Parathyroid adenoma (tissue), 2 donors: Measurements from ENCODE around the gene ST7.
"Not testable (repeated sequence)": the region's sequence is repeated elsewhere in the genome, so short reads cannot be mapped to it uniquely, and the experiment has no call there.

Experiments used
- H2AFZ ChIP-seq: fragments of 300-600 bp; sonication (generic); one replicate; pipeline ENCODE4 v1.7.0; 2017; ENCODE audit warnings: antibody characterized with exemption, mild to moderate bottlenecking
- H3K27ac ChIP-seq: fragments of 300-600 bp; sonication (generic); one replicate; pipeline ENCODE4 v1.7.0; 2017
- H3K27me3 ChIP-seq: fragments of 300-600 bp; sonication (generic); one replicate; pipeline ENCODE4 v1.7.0; 2017; ENCODE audit warnings: low read length; ENCODE audit not compliant: control insufficient read depth, insufficient read depth
- H3K36me3 ChIP-seq: fragments of 300-600 bp; sonication (generic); one replicate; pipeline ENCODE4 v1.7.0; 2017; ENCODE audit warnings: low read length; ENCODE audit not compliant: control insufficient read depth, insufficient read depth
- H3K4me1 ChIP-seq: fragments of 300-600 bp; sonication (generic); one replicate; pipeline ENCODE4 v1.7.0; 2017; ENCODE audit warnings: control low read depth
- H3K4me2 ChIP-seq: fragments of 300-600 bp; sonication (generic); one replicate; pipeline ENCODE4 v1.7.0; 2017; ENCODE audit warnings: low read length
- H3K4me3 ChIP-seq: fragments of 300-600 bp; sonication (generic); one replicate; pipeline ENCODE4 v1.7.0; 2017; ENCODE audit warnings: low read depth, low read length
- H3K79me2 ChIP-seq: fragments of 300-600 bp; sonication (generic); one replicate; pipeline ENCODE4 v1.7.0; 2017; ENCODE audit warnings: control low read depth
- H3K9ac ChIP-seq: fragments of 300-600 bp; sonication (generic); one replicate; pipeline ENCODE4 v1.7.0; 2017; ENCODE audit warnings: mild to moderate bottlenecking
- H3K9me3 ChIP-seq: fragments of 300-600 bp; sonication (generic); one replicate; pipeline ENCODE4 v1.7.0; 2017; ENCODE audit warnings: low read length; ENCODE audit not compliant: control insufficient read depth
- TF ChIP-seq, protein P1 (sequence below): fragments of 300-600 bp; sonication (generic); IDR thresholded peaks from one replicate; pipeline ENCODE4 v1.7.0; 2017; ENCODE audit warnings: antibody characterized with exemption, mild to moderate bottlenecking
- donor health status: primary hyperparathyroidism.

Gene ST7

DNA sequence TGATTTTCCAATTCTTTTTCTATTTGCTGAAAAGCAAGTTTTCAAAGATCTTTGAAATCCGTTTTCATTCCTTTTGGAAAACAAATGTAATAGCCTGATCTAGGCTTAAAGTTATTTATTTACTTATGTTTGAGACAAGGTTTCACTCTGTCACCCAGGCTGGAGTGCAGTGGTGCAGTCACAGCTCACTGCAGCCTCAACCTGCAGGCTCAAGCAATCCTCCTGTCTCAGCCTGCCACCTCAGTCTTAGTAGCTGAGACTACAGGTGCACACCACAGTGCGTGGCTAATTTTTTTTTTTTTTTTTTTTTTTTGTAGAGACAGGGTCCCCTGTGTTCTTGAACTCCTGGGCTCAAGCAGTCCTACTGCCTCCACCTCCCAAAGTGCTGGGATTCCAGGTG lies 4.6 kb downstream of the ST7 start:
- Histone ChIP-seq H3K36me3 (no peaks in the 10 kb centered on the region), H3K4me3 (no peak overlapping the region), H3K4me1 (peaks cover 3% of the 10 kb centered on the region), H2AFZ (no peak overlapping the region), H3K79me2 (peaks cover 15% of the 10 kb centered on the region), H3K27me3 (no peaks in the 10 kb centered on the region), H3K27ac (no peak overlapping the region), H3K9me3 (no peaks in the 10 kb centered on the region), H3K4me2 (no peak overlapping the region), H3K9ac (no peak overlapping the region)
- TF ChIP-seq, protein P1, sequence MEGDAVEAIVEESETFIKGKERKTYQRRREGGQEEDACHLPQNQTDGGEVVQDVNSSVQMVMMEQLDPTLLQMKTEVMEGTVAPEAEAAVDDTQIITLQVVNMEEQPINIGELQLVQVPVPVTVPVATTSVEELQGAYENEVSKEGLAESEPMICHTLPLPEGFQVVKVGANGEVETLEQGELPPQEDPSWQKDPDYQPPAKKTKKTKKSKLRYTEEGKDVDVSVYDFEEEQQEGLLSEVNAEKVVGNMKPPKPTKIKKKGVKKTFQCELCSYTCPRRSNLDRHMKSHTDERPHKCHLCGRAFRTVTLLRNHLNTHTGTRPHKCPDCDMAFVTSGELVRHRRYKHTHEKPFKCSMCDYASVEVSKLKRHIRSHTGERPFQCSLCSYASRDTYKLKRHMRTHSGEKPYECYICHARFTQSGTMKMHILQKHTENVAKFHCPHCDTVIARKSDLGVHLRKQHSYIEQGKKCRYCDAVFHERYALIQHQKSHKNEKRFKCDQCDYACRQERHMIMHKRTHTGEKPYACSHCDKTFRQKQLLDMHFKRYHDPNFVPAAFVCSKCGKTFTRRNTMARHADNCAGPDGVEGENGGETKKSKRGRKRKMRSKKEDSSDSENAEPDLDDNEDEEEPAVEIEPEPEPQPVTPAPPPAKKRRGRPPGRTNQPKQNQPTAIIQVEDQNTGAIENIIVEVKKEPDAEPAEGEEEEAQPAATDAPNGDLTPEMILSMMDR, result no peak

DNA sequence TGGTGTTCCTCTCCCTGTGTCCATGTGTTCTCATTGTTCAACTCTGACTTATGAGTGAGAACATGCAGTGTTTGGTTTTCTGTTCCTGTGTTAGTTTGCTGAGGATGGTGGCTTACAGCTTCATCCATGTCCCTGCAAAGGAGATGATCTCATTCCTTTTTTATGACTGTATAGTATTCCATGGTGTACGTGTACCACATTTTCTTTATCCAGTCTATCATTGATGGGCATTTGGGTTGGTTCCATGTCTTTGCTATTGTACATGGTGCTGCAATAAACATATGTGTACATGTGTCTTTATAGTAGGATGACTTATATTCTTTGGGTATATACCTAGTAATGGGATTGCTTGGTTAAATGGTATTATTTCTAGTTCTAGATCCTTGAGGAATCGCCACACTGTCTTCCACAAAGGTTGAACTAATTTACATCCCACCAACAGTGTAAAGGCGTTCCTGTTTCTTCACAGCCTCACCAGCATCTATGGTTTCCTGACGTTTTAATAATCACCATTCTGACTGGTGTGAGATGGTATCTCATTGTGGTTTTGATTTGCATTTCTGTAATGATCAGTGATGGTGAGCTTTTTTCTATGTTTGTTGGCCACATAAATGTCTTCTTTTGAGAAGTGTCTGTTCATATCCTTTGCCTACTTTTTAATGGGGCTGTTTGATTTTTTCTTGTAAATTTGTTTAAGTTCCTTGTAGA lies 8.8 kb downstream of the ST7 start:
- H3K36me3 ChIP-seq, H3K4me2 ChIP-seq, H3K9ac ChIP-seq, H3K4me1 ChIP-seq, H3K27ac ChIP-seq, H2AFZ ChIP-seq, H3K27me3 ChIP-seq, H3K9me3 ChIP-seq, H3K4me3 ChIP-seq: not testable (repeated sequence)
- H3K79me2 ChIP-seq, result peaks cover 15% of the 10 kb centered on the region

DNA sequence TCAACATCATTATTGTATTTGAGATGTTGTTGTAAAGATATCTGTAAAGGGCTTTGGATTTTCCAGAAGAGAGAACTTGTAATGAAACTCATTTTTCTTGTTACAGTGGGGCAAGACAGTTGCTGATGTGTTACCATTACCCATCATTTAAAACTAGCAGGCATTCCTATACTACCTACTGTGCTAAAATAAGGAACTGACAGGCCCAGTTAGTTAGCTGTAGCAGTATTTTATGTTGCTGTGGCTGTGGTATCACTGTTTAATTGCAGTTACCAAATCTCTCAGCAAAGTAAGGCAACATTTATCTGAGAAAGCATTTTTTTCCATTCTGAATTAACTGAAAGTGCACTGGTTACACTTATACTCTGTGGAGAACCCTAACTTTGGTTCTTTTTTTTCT lies 9.9 kb downstream of the ST7 start:
- Histone ChIP-seq H3K4me1 (no peaks in the 10 kb centered on the region), H3K4me3 (no peak overlapping the region), H3K79me2 (peaks cover 21% of the 10 kb centered on the region), H3K9ac (no peak overlapping the region), H2AFZ (no peak overlapping the region), H3K36me3 (no peaks in the 10 kb centered on the region), H3K4me2 (no peak overlapping the region), H3K27me3 (no peaks in the 10 kb centered on the region), H3K27ac (no peak overlapping the region), H3K9me3 (no peaks in the 10 kb centered on the region)
- TF ChIP-seq, protein P1, result no peak

DNA sequence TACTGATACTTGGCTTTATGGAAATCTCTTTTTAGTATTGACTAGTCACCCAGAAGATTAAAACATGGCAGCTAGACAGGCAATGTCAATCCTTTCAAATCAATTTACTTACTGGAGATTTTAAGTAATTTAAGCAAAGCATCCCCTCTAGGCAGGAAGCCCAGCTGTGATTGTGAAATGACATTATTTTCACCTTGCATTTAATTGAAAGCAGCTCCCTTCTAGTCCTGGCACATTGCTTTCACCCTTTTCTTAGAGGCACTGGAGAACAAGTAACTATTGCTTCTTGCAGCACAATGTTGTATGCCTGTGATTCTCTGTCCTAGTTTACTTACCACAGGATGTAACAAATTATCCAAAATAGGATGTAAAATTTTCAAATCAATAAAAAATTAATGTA lies 13.3 kb downstream of the ST7 start:
- H3K27me3 ChIP-seq, result no peaks in the 10 kb centered on the region
- TF ChIP-seq, protein P1, result no peak
- no peak overlapping the region for H3K4me2 ChIP-seq
- no peaks in the 10 kb centered on the region for H3K9me3 ChIP-seq
- no peak overlapping the region for H2AFZ ChIP-seq
- no peak overlapping the region for H3K27ac ChIP-seq
- H3K4me1 ChIP-seq, result no peaks in the 10 kb centered on the region
- H3K4me3 ChIP-seq, result no peak overlapping the region
- H3K79me2 ChIP-seq, result peaks cover 13% of the 10 kb centered on the region
- H3K9ac ChIP-seq, result no peak overlapping the region
- H3K36me3 ChIP-seq, result no peaks in the 10 kb centered on the region

DNA sequence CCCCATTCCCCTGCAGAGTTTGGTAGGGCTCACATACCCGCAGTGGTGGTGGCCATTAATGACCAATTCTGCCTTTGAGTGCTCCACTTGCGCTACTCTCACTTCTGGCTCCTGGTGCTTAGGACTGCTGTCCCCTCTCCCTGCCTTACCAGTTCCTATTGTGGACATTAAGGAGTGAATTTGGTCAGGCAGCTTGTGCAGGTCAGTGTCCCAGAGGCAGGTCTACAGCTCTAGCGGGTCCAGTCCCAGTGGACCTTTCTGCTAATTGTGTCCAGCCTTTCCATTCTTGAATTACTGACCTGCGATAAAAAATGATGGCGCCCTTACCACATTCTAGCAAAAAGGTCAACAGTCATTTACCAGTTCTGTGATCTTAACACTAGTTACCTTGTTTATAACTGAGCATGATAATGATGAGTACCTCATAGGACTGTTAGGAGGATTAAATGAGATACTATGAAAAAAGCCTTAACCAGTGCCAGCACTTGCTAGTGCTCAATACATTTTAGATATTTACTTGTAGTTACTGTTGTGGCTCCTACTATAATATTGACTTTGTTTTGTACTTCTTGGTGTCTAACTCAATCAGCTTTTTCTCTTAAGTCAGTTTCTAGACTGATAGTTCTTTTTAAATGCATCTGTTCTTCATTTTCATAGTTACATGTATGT lies 14.1 kb downstream of the ST7 start:
- Histone ChIP-seq H3K9ac (no peak overlapping the region), H2AFZ (no peak overlapping the region), H3K27me3 (no peaks in the 10 kb centered on the region)

More for the DNA sequence above, 14.1 kb downstream of the ST7 start:
- Histone ChIP-seq H3K27ac (no peak overlapping the region), H3K4me2 (no peak overlapping the region), H3K9me3 (no peaks in the 10 kb centered on the region), H3K4me3 (no peak overlapping the region), H3K36me3 (no peaks in the 10 kb centered on the region), H3K79me2 (peaks cover 8% of the 10 kb centered on the region), H3K4me1 (no peaks in the 10 kb centered on the region)
- TF ChIP-seq, protein P1, result no peak
